GM19463 (cell line): ENCODE data around the gene C2orf72.
"Not testable (repeated sequence)": the region's sequence is repeated elsewhere in the genome, so short reads cannot be mapped to it uniquely, and the experiment has no call there.

Source experiments
- ATAC-seq: cut with Tn5 transposase; IDR thresholded peaks from one replicate; pipeline ENCODE4 v1.9.1; 2021; ENCODE audit warnings: mild to moderate bottlenecking, moderate library complexity; ENCODE audit not compliant: unreplicated experiment

The C2orf72 gene

GRCh38 chr2:231067531-231067930, 30.2 kb downstream of the C2orf72 start:
- ATAC-seq, result not testable (repeated sequence)

- ATAC-seq, result no peak
Measured at GRCh38 chr2:231068525-231069222, 31.4 kb downstream of the C2orf72 start.

GRCh38 chr2:231069379-231070054, 32.2 kb downstream of the C2orf72 start:
- ATAC-seq, result no peak

- ATAC-seq, result no peak
Measured at GRCh38 chr2:231084565-231084964, 47.2 kb downstream of the C2orf72 start.

- no peak for ATAC-seq
Measured at GRCh38 chr2:231088754-231089153, 51.4 kb downstream of the C2orf72 start.

GRCh38 chr2:231093933-231094332, 56.6 kb downstream of the C2orf72 start:
- ATAC-seq, result no peak

GRCh38 chr2:231094736-231095346, 57.5 kb downstream of the C2orf72 start:
- ATAC-seq, result no peak
